ENCODE measurements around the gene SSC4D.

DNA sequence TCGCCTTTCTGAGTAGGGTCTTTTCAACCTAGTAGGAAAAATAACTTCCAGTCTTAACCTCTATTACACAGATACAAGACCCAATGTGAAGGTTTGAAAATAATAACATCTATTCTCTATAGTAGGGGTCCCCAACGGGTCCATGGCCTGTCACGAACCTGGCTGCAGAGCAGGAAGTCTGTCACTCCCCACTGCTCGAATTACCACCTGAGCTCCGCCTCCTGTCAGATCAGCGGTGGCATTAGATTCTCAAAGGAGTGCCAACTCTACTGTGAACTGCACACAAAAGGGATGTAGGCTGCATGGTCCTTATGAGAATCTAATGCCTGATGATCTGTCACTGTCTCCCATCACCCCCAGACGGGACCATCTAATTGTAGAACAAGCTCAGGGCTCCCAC, 58.1 kb downstream of the SSC4D start:
- TF ChIP-seq GATA3 (IDR thresholded peaks at IDR 0.05; ENCODE audit: low read depth, low read length) (no peak), GATA2 (IDR thresholded peaks at IDR 0.05; ENCODE audit: low read depth, low read length) (no peak)

All from SH-SY5Y (cell line).